ENCODE data around the gene OSGEPL1.
"Not testable (repeated sequence)": the region's sequence is repeated elsewhere in the genome, so short reads cannot be mapped to it uniquely, and the experiment has no call there.

Gene OSGEPL1, protein sequence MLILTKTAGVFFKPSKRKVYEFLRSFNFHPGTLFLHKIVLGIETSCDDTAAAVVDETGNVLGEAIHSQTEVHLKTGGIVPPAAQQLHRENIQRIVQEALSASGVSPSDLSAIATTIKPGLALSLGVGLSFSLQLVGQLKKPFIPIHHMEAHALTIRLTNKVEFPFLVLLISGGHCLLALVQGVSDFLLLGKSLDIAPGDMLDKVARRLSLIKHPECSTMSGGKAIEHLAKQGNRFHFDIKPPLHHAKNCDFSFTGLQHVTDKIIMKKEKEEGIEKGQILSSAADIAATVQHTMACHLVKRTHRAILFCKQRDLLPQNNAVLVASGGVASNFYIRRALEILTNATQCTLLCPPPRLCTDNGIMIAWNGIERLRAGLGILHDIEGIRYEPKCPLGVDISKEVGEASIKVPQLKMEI

DNA sequence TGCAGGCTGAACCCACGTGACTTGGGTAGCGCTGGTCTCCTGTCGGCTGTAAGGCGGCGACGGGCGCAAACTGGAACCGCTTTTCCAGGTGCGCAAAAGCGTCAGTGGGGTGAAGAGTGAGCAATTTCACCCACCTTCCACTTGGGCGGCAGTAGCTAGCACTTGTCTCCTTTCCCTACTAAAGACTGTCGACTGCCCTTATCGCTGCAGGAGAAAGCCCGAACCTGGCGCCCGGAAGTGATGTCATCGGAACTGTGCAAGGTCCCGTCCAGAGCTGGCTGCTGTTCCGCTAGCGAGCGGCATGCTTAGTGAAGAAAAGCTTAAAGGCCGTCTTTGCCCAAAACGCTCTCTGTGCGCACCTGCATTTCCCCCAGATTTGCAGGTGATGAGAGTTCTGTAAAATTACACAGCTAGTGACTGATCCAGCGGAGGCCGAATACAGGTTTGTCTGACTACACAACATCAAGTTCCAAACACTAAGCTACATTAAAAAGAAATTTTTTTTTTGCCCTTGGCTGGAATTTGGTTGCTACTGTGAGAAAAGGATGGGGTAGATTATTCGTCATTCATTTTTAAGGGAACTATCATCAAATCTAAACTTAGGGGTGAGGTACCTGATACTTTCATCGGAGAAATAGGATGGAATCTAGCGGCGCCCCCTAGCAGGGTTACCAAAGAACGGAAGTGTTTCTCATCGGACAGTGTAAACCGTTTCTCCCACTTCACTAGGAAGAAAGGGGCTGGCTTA lies at the start of gene OSGEPL1:
Gene OSGEPL1 (minus strand): TSS at position 242 of the 748 bp plus-strand sequence. CDS start 1,152 bp downstream, outside the sequence.
- peak; percentile 73 to 78 for DNase-seq (ENCODE audit: low read depth in 2 of 2)

DNA sequence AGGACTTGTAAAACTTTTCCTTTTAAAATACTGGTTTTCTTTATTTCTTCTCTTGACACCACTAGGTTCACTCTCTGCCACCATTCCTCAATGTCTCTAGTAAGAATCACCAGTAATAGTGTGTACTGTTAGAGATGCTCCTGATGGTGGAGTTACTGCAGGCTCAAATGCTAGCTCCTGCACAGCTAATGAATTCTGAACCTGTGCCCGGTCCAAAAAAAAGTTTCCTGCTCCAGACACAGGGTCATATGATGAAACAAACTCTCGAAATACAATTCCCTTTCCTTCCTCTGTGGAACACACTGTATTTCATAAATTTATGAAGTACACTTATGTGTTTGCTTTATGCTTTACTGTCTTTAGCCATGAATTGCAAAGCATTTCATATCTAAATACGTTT lies 40.8 kb upstream of the OSGEPL1 start:
- DNase-seq (ENCODE audit: low read depth in 2 of 2) = no peak

GRCh38 chr2:189802396-189802912 lies 39.9 kb upstream of the OSGEPL1 start:
- no peak for DNase-seq (ENCODE audit: low read depth in 2 of 2)

- no peak for DNase-seq (ENCODE audit: low read depth in 2 of 2)
Measured at GRCh38 chr2:189799531-189799930, 36.9 kb upstream of the OSGEPL1 start.

DNA sequence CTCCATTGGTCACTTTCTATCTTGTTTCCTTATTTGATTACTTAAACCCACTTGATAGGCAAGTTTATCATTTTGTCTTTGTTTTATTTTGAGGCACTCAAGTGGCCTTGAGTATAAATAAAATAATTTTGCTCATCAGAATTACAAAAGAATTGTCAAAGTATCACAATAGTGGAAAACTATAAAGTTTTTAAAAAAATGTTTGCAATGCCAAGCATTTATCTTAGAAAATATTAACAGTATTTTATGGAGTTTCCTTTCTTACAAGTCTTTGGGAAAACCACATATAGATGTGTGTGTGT lies 36.4 kb upstream of the OSGEPL1 start:
- no peak for DNase-seq (ENCODE audit: low read depth in 2 of 2)

DNA sequence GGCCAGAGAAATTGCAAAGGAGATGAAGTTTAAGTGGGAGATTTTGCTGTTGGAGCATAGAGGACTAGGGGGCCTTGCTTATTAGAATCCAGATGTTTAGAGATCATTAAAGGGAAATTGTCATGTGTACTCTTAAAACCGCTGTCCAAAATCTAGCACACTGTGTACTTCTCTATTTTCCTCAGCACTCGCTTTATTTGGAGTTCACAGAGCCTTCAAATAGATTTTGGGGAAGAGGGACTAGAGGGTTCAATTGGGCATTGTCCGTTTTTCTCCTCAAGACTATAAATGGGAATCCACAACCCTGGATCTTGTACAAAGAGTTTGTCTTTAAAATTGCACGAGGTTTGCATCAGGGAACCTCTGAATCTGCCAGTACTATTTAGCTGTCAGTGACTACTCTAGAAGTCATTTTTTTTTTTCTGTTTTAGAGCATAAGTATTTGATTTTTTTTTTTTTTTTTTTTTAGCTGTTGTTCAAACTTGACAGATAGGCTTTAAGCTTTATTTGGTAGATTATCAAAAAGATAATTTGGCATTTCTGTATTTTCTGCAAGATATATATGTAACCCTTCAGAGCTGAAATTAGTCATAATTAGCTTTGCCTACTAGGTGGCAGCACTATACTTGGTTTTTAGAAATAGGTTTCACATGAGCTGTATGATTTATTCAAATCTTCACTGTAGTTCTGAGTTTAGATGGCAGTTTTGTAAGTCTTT lies 35.9 kb upstream of the OSGEPL1 start:
- peak in 1 of 2 experiments; percentile 37 for DNase-seq (ENCODE audit: low read depth in 2 of 2)

DNA sequence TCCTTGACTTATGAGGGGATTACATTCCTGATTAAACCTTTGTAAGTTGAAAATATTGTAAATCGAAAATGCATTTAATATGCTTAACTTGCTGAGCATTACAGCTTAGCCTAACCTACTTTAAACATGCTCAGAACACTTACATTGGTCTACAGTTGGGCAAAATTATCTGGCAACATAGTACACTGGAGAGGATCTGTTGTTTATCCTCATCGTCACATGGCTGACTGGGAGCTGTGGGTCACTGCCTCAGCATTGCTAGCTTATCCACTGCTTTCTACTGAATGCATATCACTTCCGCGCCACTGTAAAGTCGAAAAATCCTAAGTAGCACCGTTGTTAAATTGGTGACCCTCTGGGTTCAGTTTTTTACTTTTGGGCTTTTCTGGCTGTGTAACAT lies 35.3 kb upstream of the OSGEPL1 start:
- DNase-seq (ENCODE audit: low read depth in 2 of 2) = no peak

- no peak for DNase-seq (ENCODE audit: low read depth in 2 of 2)
Measured at GRCh38 chr2:189794310-189794709, 31.7 kb upstream of the OSGEPL1 start.

GRCh38 chr2:189791338-189792042 lies 28.9 kb upstream of the OSGEPL1 start:
- DNase-seq (ENCODE audit: low read depth in 2 of 2) = no peak

DNA sequence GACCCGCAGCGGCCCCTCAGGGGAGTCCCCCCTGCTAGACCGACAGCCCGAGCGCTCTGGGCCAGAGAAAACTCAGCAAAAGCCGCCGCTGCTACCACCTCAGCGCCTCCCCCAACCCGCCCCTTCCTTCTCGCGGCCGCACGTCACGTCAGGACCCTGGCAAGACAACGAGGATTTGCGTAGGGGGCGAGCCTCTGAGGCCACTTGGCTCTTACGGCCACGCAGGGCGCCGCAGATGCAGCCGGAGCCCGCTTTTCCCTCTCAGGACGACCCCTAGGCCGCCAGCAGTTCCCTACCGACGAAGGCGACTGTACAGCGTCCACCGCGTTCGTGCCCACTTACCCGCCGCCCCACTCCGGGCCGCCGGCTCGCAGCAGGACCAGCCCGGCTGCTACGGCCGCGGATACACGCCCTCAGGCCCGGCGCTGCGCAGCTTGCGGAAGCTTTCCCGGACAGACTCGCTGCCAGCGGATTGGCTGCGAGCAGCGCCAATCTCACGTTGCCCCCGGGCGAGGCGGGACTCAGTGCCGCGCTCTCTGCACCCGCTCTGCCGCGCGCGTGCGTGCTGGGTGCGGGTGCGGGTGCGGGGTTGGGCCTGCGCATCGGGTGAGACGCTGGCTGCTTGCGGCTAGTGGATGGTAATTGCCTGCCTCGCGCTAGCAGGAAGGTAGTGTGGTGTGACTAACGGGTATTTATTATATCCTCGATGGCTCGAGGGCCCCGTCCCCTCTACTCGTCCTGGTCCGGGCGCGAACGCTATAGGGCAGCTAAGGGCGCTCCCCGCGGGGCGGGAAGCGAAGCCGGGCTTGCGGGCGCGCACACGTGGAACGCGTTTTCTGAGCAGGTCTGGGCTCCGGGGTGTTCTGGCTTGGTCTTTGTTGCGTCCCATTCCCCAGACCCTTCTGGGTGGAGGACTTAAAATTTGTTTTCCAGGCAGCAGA lies 21.6 kb upstream of the OSGEPL1 start, which contains the start of the genes ORMDL1 and PMS1:
Gene ORMDL1 (minus strand): TSS at position 413 of the 941 bp plus-strand sequence. CDS start 1,744 bp downstream, outside the sequence.
Gene PMS1 (plus strand): TSS at position 524 of the 941 bp plus-strand sequence. CDS start 7,360 bp downstream, outside the sequence.
- DNase-seq (ENCODE audit: low read depth in 2 of 2) = peak; percentile 90 to 91

GRCh38 chr2:189783451-189783926 lies 20.9 kb upstream of the OSGEPL1 start:
- DNase-seq (ENCODE audit: low read depth in 2 of 2) = no peak

DNA sequence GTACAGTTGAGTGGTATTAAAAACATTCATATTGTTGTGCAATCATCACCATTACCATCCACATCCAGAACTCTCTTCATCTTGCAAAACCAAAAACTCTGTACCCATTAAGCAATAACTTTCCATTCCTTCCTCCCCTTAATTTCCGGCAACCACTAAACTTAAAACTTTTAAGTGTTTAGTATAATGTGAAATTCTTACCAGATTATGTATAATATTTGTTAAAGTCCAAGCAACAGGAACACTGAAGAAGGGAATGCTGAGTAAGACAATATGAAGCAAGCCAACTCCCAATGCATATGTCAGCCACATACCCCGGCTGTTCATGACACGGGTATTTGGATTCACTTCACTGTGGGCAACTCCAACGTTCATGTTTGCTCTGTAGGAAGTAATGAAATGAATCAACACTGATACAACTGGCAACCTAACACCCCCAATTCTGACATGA lies 19.7 kb upstream of the OSGEPL1 start:
- no peak for DNase-seq (ENCODE audit: low read depth in 2 of 2)

DNA sequence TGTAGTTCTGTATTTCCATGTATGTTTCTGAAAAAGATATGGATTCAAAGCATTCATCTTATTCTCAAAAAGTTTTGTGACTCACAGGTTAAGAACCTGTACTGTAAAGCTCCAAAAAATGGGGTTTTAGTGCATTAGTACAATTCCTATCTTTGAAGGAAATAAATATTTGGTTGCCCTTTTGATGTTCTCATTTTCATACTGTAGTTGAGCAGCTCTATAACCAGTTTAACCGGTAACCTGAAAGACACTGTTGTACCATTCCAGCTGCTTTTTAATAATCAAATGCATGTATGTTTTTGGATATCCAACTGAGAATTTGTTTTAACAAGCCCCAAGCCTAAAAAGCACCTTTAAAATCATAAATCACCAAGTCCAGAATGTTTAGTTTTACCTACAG lies 9.6 kb upstream of the OSGEPL1 start:
- no peak for DNase-seq (ENCODE audit: low read depth in 2 of 2)

DNA sequence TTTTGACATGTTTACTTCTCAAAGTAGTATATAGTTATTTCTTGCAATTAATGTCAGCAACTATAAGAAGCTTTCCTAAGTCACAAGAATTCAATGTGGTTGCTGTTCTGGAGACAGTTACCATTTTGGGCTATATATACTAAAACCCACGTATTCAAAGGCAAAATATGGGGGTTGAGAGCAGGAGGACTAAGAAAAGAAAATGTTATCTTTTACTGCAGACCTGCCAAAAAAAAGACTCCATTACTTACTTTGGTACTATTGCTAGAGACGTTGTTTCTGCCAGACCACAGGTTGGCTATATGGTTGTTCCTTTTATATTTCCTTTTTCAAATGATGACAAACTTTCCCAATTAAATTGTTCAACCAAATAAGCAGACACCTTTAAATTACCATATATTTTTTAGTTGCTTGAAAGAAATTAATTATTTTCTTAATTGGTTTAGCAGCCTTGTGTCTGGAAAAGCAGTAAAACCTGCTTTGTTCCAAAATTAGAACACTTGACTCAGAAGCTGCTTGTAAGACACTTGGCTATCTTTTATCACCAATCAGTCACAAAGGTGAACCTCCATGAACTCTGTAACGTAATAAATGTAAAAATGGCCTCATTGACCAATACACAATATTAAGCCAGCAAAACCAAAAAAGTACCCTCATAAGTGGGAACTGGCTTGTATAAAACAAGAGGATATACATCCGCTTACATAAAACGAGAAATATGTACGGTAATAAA lies 8.2 kb upstream of the OSGEPL1 start:
- no peak for DNase-seq (ENCODE audit: low read depth in 2 of 2)

DNA sequence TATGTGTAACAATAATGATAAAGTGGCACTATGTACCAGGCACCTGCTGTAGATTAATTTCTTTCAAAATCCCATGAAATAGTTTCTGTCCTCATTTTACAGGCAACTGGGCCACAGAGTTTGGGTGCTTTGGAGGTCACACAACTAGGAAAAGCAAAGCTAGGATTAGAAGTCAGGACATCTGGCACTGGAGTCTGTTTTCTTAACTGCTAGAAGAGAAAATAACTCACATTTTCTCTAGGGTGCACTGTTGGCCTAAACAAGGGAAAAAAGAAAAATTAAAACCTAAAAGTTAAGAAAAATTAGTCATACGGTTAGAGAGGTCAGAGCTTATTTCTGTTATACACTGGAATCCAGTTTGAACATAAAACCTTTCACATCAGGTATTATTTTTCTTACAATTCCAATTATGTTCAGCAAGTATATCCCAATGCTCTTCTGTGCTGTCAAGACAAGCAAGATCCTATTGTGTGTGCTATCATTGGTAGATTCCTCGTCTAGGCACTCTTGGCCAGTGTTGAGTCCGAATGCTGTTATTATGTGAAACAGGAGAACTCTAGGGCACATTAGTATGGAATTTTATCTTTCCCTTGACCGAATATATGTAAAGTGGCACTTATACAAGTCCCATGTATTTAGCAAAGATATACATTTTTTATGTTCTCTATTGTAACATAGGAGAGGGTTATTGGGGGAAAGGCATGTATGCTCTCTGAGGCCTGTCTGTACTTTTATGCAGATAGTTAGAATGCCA lies 1.5 kb upstream of the OSGEPL1 start:
- no peak for DNase-seq (ENCODE audit: low read depth in 2 of 2)

GRCh38 chr2:189762229-189762550 lies 402 bp downstream of the OSGEPL1 start:
- no peak for DNase-seq (ENCODE audit: low read depth in 2 of 2)

DNA sequence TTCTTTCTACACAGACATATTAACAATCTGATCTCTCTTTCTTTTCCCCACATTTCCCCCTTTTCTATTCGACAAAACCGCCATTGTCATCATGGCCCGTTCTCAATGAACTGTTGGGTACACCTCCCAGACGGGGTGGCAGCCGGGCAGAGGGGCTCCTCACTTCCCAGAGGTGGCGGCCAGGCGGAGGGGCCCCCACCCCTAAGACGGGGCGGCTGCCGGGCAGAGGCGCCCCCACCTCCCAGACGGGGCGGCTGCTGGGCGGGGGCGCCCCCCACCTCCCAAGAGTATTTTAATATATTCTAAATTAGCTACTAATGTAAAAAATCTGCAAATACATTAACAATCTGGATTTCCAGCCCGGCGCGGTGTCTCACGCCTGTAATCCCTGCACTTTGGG lies 2.4 kb downstream of the OSGEPL1 start:
- DNase-seq (ENCODE audit: low read depth in 2 of 2) = not testable (repeated sequence)

- DNase-seq (ENCODE audit: low read depth in 2 of 2) = no peak
Measured at GRCh38 chr2:189756311-189756952, 6.2 kb downstream of the OSGEPL1 start.
